A549 (cell line): ENCODE data around the gene SLC25A5. TPM values are rescaled to one million over a fixed set of nuclear protein-coding genes. Genes with fewer than 3 reads are reported as not detected.

Experiments
- ATAC-seq, 2 experiments: fragments of 200-7000 bp in 1 of 2; fragments of >200 bp in 1 of 2; cut with Nextera tagmentation in 1 of 2; cut with Tn5 transposase in 1 of 2; 3 replicates each; pipeline versions ENCODE4 v1.8.0 to v1.9.1; 2018 to 2020; ENCODE audit warnings: mild to moderate bottlenecking in 1 of 2, moderate library complexity in 1 of 2
- CTCF ChIA-PET: fragments of 300-600 bp; sonication (Branson Sonifier 250); formaldehyde crosslinking; extraction: SDS; loops from one replicate; lab custom pipeline; 2021; ENCODE audit warnings: antibody characterized with exemption, inconsistent platforms; lab: Yijun Ruan, JAX
- POLR2A ChIA-PET: fragments of 350-600 bp; formaldehyde crosslinking; extraction: SDS; loops from one replicate; lab custom pipeline; 2021; ENCODE audit warnings: antibody characterized with exemption, inconsistent platforms; lab: Yijun Ruan, JAX
- DNase-seq, 2 experiments: peaks; one replicate each; pipeline versions ENCODE4 v3.0.0 to v3.0.0-alpha.2; 2011 to 2016; ENCODE audit warnings: low read depth in 1 of 2, low spot score in 1 of 2
- FAIRE-seq: peaks from 2 replicates; lab custom pipeline; 2011; peaks lifted over from hg19 to GRCh38; lab: Jason Lieb, UNC
- H3K27ac ChIP-seq, 2 experiments: fragments of >200 bp; sonication (Bioruptor Twin); formaldehyde crosslinking; 3 replicates each; pipeline ENCODE4 v1.5.1; 2016 to 2017
- H3K4me1 ChIP-seq: fragments of >200 bp; sonication (Bioruptor Twin); formaldehyde crosslinking; 3 replicates; pipeline ENCODE4 v1.6.1; 2016
- H3K4me2 ChIP-seq: fragments of >200 bp; sonication (Bioruptor Twin); formaldehyde crosslinking; 3 replicates; pipeline ENCODE4 v1.6.1; 2016
- H3K4me3 ChIP-seq: fragments of >200 bp; sonication (Bioruptor Twin); formaldehyde crosslinking; 3 replicates; pipeline ENCODE4 v1.5.1; 2016
- H3K9me3 ChIP-seq: fragments of >200 bp; sonication (Bioruptor Twin); formaldehyde crosslinking; 3 replicates; pipeline ENCODE4 v1.6.1; 2016
- CBX2 ChIP-seq: fragments of 200-600 bp; sonication (generic); IDR thresholded peaks from 2 replicates; pipeline ENCODE4 v1.6.1; 2016; ENCODE audit warnings: low read depth, mild to moderate bottlenecking, borderline replicate concordance
- ESRRA ChIP-seq: fragments of 150-350 bp; IDR thresholded peaks from 2 replicates; pipeline ENCODE4 v1.6.1; 2014; ENCODE audit warnings: mild to moderate bottlenecking, low read length, borderline replicate concordance
- FOSB ChIP-seq: fragments of 250-450 bp; sonication (Bioruptor Pico); IDR thresholded peaks from 2 replicates; pipeline ENCODE4 v1.5.0; 2020; ENCODE audit warnings: mild to moderate bottlenecking, moderate library complexity
- HEYL ChIP-seq: fragments of 250-450 bp; sonication (Bioruptor Pico); IDR thresholded peaks from 2 replicates; pipeline ENCODE4 v1.8.0; 2021; ENCODE audit warnings: mild to moderate bottlenecking, moderate library complexity
- JUNB ChIP-seq: fragments of >200 bp; sonication (Bioruptor Twin); formaldehyde crosslinking; IDR thresholded peaks from 2 replicates; pipeline ENCODE4 v1.6.1; 2016
- KDM1A ChIP-seq: fragments of 200-600 bp; sonication (generic); IDR thresholded peaks from 2 replicates; pipeline ENCODE4 v1.6.1; 2016; ENCODE audit warnings: low read depth, mild to moderate bottlenecking
- MAFK ChIP-seq: fragments of 450-650 bp; IDR thresholded peaks from 2 replicates; pipeline ENCODE4 v1.6.1; 2014; ENCODE audit not compliant: partially characterized antibody
- NFE2L2 ChIP-seq: fragments of 150-350 bp; conservative IDR thresholded peaks from 2 replicates; pipeline ENCODE4 v1.6.1; 2014; ENCODE audit warnings: low read length
- NR3C1 ChIP-seq: fragments of >200 bp; sonication (Bioruptor Twin); formaldehyde crosslinking; IDR thresholded peaks from 3 replicates; pipeline ENCODE4 v1.6.1; 2017
- SREBF2 ChIP-seq: fragments of 450-650 bp; IDR thresholded peaks from 2 replicates; pipeline ENCODE4 v1.6.1; 2014; ENCODE audit warnings: mild to moderate bottlenecking, moderate library complexity
- TFCP2L1 ChIP-seq: fragments of 250-450 bp; sonication (Bioruptor Pico); IDR thresholded peaks from 2 replicates; pipeline ENCODE4 v1.5.0; 2021; ENCODE audit warnings: mild to moderate bottlenecking
- WGBS: methylation state at CpG from one replicate; pipeline ENCODE4 v1.1.6; 2017; ENCODE audit errors: missing lambda C conversion rate; 5-methylcytosine and 5-hydroxymethylcytosine counted together
- polyA plus RNA-seq, 4 experiments: library from polyadenylated mRNA; depleted of rRNA in 3 of 4; stranded (reverse); fragments of >200 nt; fragmentation: RNase III in 1 of 4; extraction: RNeasy Plus Mini Kit Qiagen cat#74134 plus additional on column Dnase treatment in 1 of 4; gene quantifications; 2 replicates in 3 of 4; 3 replicates in 1 of 4; pipeline ENCODE4 v1.2.3, GENCODE V29; 2011 to 2017
- TF ChIP-seq, protein P1 (sequence below): IDR thresholded peaks from 2 replicates; pipeline ENCODE4 v1.6.1; 2012
- TF ChIP-seq, protein P2 (sequence below): fragments of 250-450 bp; sonication (Bioruptor Pico); IDR thresholded peaks from 2 replicates; pipeline ENCODE4 v1.5.0; 2020; ENCODE audit warnings: low read depth, mild to moderate bottlenecking, moderate library complexity
- TF ChIP-seq, protein P3 (sequence below): IDR thresholded peaks from 2 replicates; pipeline ENCODE4 v1.6.1; 2012
- TF ChIP-seq, protein P4 (sequence below): fragments of 150-350 bp; IDR thresholded peaks from 2 replicates; pipeline ENCODE4 v1.6.1; 2014; ENCODE audit warnings: low read depth, mild to moderate bottlenecking, low read length
- TF ChIP-seq, protein P5 (sequence below): fragments of >200 bp; sonication (Bioruptor Twin); formaldehyde crosslinking; IDR thresholded peaks from 3 replicates; pipeline ENCODE4 v1.5.1; 2016
- TF ChIP-seq, protein P6 (sequence below): fragments of 200-600 bp; sonication (generic); IDR thresholded peaks from 2 replicates; pipeline ENCODE4 v1.6.1; 2016; ENCODE audit warnings: antibody characterized with exemption, mild to moderate bottlenecking, moderate library complexity
- TF ChIP-seq, protein P7 (sequence below): fragments of 250-450 bp; sonication (Bioruptor Pico); IDR thresholded peaks from 2 replicates; pipeline ENCODE4 v1.5.0; 2021; ENCODE audit warnings: mild to moderate bottlenecking, moderate library complexity, borderline replicate concordance

Gene SLC25A5
- polyA plus RNA-seq, 2 of the 4 experiments (the other 2 are of a cell fraction), result 625 to 739 TPM

DNA sequence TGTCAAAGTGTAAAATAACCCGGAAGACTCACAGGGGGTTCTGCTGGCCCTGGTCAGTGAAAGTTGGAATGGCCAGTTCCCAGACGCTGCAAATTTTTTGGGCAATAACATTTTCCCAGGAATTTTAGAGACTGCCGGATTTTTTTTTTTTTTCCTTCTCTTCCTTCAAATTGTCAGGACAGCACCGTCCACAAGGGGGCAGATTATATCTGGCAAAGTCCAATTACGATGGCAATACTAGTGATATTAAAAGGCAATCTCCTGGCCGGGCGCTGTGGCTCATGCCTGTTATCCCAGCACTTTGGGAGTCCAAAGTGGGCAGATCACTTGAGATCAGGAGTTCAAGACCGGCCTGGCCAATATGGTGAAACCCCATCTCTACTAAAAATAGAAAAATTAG is 20.5 kb downstream of the SLC25A5 start (continued):
- TF ChIP-seq KDM1A, result no peak
- TF ChIP-seq, protein P1, sequence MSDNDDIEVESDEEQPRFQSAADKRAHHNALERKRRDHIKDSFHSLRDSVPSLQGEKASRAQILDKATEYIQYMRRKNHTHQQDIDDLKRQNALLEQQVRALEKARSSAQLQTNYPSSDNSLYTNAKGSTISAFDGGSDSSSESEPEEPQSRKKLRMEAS, result no peak

DNA sequence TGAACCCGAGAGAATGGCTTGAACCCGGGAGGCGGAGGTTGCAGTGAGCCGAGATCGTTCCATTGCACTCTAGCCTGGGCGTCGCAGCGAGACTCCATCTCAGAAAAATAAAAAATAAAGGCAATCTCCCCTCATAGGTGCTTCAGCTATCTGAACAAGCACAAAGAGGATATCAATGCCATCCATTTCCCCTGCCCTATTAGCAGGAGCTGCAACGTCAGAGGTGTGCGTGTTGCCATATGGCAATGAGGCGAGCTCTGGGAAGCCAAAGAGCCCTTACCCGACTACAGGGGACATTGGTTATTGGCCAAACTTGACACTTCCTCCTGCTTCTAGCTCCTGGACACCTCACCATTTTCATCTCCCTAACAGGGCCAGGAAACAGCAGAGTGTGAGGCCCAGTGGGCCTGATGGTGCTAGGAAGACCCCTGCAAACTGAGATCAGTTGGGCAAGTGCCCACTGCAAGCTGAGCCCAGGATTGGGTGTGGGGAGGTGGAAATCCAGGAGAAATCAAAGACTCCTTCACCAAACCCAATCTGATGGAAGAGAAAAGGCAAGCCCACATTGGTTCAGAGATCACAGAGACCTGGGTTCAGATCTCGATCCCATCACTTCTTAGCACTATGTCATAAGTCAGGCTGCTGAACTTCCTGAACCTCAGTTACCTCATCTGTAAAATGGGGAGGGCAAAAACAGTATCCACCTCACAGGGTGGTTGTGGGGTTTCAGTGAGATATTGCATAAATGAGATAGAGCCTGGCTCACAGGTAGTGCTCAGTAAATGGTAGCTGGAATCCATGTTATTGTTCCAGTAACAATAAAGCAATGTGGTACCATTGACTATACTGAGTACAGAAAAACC is 21.2 kb downstream of the SLC25A5 start:
- H3K4me1 ChIP-seq, result peaks cover 18% of the 10 kb centered on the region
- no peak for TF ChIP-seq ESRRA
- TF ChIP-seq MAFK, result no peak
- TF ChIP-seq, protein P2, sequence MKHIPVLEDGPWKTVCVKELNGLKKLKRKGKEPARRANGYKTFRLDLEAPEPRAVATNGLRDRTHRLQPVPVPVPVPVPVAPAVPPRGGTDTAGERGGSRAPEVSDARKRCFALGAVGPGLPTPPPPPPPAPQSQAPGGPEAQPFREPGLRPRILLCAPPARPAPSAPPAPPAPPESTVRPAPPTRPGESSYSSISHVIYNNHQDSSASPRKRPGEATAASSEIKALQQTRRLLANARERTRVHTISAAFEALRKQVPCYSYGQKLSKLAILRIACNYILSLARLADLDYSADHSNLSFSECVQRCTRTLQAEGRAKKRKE (CRISPR knock-in tag), result no peak
- TF ChIP-seq CBX2, result no peak
- H3K4me2 ChIP-seq, result no peak overlapping the region
- peak overlapping the region; percentile 71 to 79 for H3K27ac ChIP-seq
- DNase-seq (peak in 1 of 2 experiments; percentile 42), FAIRE-seq (no peak), ATAC-seq (peak; percentile 40 to 62; a peak in 5 of 6 replicates)
- 48% methylated on average over 12 of the region's 13 CpGs for WGBS
- H3K4me3 ChIP-seq, result no peak overlapping the region
- H3K9me3 ChIP-seq, result no peaks in the 10 kb centered on the region
- ChIA-PET POLR2A (interaction anchor here (1.0 kb wide), 1 partner anchor 23 kb away, joined by 4 read pairs; no protein-coding TSS in a partner anchor), CTCF (interaction anchor here (0.5 to 26.9 kb wide), 10 partner anchors 9 to 296 kb away, joined by 3 to 814 read pairs (median 6); no protein-coding TSS in a partner anchor)

DNA sequence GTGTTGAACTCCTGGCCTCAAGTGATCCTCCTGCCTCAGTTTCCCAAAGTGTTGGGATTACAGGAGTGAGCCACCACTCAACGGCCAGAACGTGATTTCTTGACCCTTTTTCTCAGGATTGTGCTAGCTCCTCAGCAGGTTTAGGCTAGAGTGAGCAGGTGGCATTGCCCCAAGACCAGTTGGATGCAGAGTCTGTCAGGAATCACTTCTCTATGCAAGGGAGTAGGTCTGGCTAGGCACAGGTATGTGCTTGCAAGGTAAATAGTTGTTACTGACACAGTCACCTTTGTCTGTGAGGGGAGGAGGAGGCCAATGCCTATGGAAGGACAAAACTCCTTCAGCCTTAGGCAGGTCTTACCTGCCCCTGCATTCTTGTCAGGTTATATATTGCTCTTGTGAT is 24.2 kb downstream of the SLC25A5 start:
- DNase-seq (no peak), FAIRE-seq (no peak), ATAC-seq (no peak)
- Histone ChIP-seq H3K4me2 (no peak overlapping the region), H3K4me1 (peaks cover 43% of the 10 kb centered on the region), H3K27ac (peak overlapping the region; percentile 46 to 71; a peak in 4 of 6 replicates)
- ChIA-PET POLR2A (no interaction called here), CTCF (interaction anchor here (0.8 to 26.9 kb wide), 5 partner anchors 10 to 237 kb away, joined by 3 to 814 read pairs (median 8); no protein-coding TSS in a partner anchor)
- TF ChIP-seq JUNB (no peak), TFCP2L1 (CRISPR knock-in tag) (no peak), CBX2 (no peak), SREBF2 (no peak), HEYL (CRISPR knock-in tag) (no peak), NFE2L2 (no peak), NR3C1 (no peak), MAFK (no peak), ESRRA (no peak), FOSB (CRISPR knock-in tag) (no peak)
- TF ChIP-seq, protein P3, sequence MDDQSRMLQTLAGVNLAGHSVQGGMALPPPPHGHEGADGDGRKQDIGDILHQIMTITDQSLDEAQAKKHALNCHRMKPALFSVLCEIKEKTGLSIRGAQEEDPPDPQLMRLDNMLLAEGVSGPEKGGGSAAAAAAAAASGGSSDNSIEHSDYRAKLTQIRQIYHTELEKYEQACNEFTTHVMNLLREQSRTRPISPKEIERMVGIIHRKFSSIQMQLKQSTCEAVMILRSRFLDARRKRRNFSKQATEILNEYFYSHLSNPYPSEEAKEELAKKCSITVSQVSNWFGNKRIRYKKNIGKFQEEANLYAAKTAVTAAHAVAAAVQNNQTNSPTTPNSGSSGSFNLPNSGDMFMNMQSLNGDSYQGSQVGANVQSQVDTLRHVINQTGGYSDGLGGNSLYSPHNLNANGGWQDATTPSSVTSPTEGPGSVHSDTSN, result no peak
- TF ChIP-seq, protein P4, sequence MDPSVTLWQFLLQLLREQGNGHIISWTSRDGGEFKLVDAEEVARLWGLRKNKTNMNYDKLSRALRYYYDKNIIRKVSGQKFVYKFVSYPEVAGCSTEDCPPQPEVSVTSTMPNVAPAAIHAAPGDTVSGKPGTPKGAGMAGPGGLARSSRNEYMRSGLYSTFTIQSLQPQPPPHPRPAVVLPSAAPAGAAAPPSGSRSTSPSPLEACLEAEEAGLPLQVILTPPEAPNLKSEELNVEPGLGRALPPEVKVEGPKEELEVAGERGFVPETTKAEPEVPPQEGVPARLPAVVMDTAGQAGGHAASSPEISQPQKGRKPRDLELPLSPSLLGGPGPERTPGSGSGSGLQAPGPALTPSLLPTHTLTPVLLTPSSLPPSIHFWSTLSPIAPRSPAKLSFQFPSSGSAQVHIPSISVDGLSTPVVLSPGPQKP, result no peak
- TF ChIP-seq, protein P5, sequence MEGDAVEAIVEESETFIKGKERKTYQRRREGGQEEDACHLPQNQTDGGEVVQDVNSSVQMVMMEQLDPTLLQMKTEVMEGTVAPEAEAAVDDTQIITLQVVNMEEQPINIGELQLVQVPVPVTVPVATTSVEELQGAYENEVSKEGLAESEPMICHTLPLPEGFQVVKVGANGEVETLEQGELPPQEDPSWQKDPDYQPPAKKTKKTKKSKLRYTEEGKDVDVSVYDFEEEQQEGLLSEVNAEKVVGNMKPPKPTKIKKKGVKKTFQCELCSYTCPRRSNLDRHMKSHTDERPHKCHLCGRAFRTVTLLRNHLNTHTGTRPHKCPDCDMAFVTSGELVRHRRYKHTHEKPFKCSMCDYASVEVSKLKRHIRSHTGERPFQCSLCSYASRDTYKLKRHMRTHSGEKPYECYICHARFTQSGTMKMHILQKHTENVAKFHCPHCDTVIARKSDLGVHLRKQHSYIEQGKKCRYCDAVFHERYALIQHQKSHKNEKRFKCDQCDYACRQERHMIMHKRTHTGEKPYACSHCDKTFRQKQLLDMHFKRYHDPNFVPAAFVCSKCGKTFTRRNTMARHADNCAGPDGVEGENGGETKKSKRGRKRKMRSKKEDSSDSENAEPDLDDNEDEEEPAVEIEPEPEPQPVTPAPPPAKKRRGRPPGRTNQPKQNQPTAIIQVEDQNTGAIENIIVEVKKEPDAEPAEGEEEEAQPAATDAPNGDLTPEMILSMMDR, result no peak
- TF ChIP-seq, protein P6, sequence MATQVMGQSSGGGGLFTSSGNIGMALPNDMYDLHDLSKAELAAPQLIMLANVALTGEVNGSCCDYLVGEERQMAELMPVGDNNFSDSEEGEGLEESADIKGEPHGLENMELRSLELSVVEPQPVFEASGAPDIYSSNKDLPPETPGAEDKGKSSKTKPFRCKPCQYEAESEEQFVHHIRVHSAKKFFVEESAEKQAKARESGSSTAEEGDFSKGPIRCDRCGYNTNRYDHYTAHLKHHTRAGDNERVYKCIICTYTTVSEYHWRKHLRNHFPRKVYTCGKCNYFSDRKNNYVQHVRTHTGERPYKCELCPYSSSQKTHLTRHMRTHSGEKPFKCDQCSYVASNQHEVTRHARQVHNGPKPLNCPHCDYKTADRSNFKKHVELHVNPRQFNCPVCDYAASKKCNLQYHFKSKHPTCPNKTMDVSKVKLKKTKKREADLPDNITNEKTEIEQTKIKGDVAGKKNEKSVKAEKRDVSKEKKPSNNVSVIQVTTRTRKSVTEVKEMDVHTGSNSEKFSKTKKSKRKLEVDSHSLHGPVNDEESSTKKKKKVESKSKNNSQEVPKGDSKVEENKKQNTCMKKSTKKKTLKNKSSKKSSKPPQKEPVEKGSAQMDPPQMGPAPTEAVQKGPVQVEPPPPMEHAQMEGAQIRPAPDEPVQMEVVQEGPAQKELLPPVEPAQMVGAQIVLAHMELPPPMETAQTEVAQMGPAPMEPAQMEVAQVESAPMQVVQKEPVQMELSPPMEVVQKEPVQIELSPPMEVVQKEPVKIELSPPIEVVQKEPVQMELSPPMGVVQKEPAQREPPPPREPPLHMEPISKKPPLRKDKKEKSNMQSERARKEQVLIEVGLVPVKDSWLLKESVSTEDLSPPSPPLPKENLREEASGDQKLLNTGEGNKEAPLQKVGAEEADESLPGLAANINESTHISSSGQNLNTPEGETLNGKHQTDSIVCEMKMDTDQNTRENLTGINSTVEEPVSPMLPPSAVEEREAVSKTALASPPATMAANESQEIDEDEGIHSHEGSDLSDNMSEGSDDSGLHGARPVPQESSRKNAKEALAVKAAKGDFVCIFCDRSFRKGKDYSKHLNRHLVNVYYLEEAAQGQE, result no peak
- TF ChIP-seq, protein P7, sequence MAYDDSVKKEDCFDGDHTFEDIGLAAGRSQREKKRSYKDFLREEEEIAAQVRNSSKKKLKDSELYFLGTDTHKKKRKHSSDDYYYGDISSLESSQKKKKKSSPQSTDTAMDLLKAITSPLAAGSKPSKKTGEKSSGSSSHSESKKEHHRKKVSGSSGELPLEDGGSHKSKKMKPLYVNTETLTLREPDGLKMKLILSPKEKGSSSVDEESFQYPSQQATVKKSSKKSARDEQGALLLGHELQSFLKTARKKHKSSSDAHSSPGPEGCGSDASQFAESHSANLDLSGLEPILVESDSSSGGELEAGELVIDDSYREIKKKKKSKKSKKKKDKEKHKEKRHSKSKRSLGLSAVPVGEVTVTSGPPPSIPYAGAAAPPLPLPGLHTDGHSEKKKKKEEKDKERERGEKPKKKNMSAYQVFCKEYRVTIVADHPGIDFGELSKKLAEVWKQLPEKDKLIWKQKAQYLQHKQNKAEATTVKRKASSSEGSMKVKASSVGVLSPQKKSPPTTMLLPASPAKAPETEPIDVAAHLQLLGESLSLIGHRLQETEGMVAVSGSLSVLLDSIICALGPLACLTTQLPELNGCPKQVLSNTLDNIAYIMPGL (CRISPR knock-in tag), result no peak
- TF ChIP-seq, all 56 proteins: peak for 0
- Histone ChIP-seq H3K4me3 (no peak overlapping the region), H3K9me3 (no peaks in the 10 kb centered on the region)
- 100% methylated on average over 1 of the region's 2 CpGs for WGBS
